Stimulated activated CD8-positive, alpha-beta memory T cell treated with anti-CD3 and anti-CD28 coated beads, Interleukin-12 subunit alpha, Interleukin-12 subunit beta, amount 100 ng/mL, for 24 hours (primary cell): ENCODE results near the gene GRIN1.
A peak's percentile ranks its signal among the peaks of the same experiment; 100 is the strongest.

Source experiments
- DNase-seq: peaks from one replicate; pipeline ENCODE4 v3.0.0-alpha.2; 2020; ENCODE audit errors: extremely low read depth

GRIN1 gene

GRCh38 chr9:137178201-137178938, 39.4 kb downstream of the GRIN1 start:
- no peak for DNase-seq

GRCh38 chr9:137178939-137179630, 40.1 kb downstream of the GRIN1 start:
- no peak for DNase-seq

- no peak for DNase-seq
Measured at GRCh38 chr9:137179761-137180160, 40.8 kb downstream of the GRIN1 start.

- DNase-seq = no peak
Measured at GRCh38 chr9:137180491-137180890, 41.5 kb downstream of the GRIN1 start.

- no peak for DNase-seq
Measured at GRCh38 chr9:137181680-137182079, 42.7 kb downstream of the GRIN1 start.

- no peak for DNase-seq
Measured at GRCh38 chr9:137182836-137183235, 43.9 kb downstream of the GRIN1 start.

GRCh38 chr9:137183980-137184595, 45.1 kb downstream of the GRIN1 start:
- no peak for DNase-seq

GRCh38 chr9:137184881-137185660, 46.1 kb downstream of the GRIN1 start:
- DNase-seq = no peak

- DNase-seq = no peak
Measured at GRCh38 chr9:137185921-137186320, 47.0 kb downstream of the GRIN1 start.

- no peak for DNase-seq
Measured at GRCh38 chr9:137186385-137186784, 47.4 kb downstream of the GRIN1 start.

- no peak for DNase-seq
Measured at GRCh38 chr9:137187386-137187785, 48.4 kb downstream of the GRIN1 start.

- DNase-seq = no peak
Measured at GRCh38 chr9:137188086-137188489, 49.1 kb downstream of the GRIN1 start.

GRCh38 chr9:137188490-137189296, 49.7 kb downstream of the GRIN1 start, which contains the start of the genes ANAPC2 and SSNA1:
TSS of gene ANAPC2 (minus strand) at chr9:137188560. CDS start at chr9:137188532, 28 bp downstream.
TSS of gene SSNA1 (plus strand) at chr9:137188676. CDS start at chr9:137188727, 51 bp downstream.
- peak; percentile 84 for DNase-seq

- DNase-seq = no peak
Measured at GRCh38 chr9:137189297-137190295, 50.6 kb downstream of the GRIN1 start.

GRCh38 chr9:137190315-137190856, 51.4 kb downstream of the GRIN1 start:
- no peak for DNase-seq

- DNase-seq = no peak
Measured at GRCh38 chr9:137191245-137191644, 52.3 kb downstream of the GRIN1 start.

GRCh38 chr9:137191691-137192447, 52.9 kb downstream of the GRIN1 start:
- no peak for DNase-seq

- no peak for DNase-seq
Measured at GRCh38 chr9:137192448-137192780, 53.5 kb downstream of the GRIN1 start.

- no peak for DNase-seq
Measured at GRCh38 chr9:137192859-137193258, 53.9 kb downstream of the GRIN1 start.
